Ovary (tissue), 3 donors: Measurements from ENCODE around the gene IRF9.

ENCODE experiments used
- CTCF ChIP-seq, 3 donors: fragments of 450-650 bp in 2 of 3; fragments of 200-600 bp in 1 of 3; IDR thresholded peaks; one replicate each; pipeline versions ENCODE4 v1.5.1 to v1.8.0; 2016 to 2022; ENCODE audit warnings: antibody characterized with exemption in 3 of 3, mild to moderate bottlenecking in 1 of 3
- EP300 ChIP-seq: sonication (generic); formaldehyde crosslinking; IDR thresholded peaks from one replicate; pipeline ENCODE4 v1.6.1; 2017; ENCODE audit warnings: antibody characterized with exemption
- POLR2A ChIP-seq: fragments of 450-650 bp; IDR thresholded peaks from one replicate; pipeline ENCODE4 v1.6.1; 2017; ENCODE audit warnings: antibody characterized with exemption, mild to moderate bottlenecking, moderate library complexity
- donor health status: DM: no; HTN: no; CAD: no.

GRCh38 chr14:24147761-24148428 lies 13.2 kb upstream of the IRF9 start:
- TF ChIP-seq CTCF (IDR thresholded peaks at IDR 0.05): no peak
- TF ChIP-seq POLR2A: no peak
- TF ChIP-seq EP300: no peak
